Calu3 (cell line): Measurements from ENCODE around the gene CACNA2D3. TPM values are rescaled to one million over a fixed set of nuclear protein-coding genes. Genes with fewer than 3 reads are reported as not detected.

Experiments
- BruUV-seq: library from RNA; stranded (reverse); fragments of 400-500 nt; replicated peaks from 2 replicates; lab custom pipeline; 2021; lab: Mats Ljungman, UMichigan
- CTCF ChIA-PET: fragments of 300-600 bp; sonication (Branson Sonifier 250); formaldehyde crosslinking; loops from one replicate; lab custom pipeline; 2022; ENCODE audit warnings: antibody characterized with exemption; lab: Charles Lee
- DNase-seq: peaks from one replicate; pipeline ENCODE4 v3.0.0; 2022
- H3K27ac Mint-ChIP-seq: one replicate; pipeline ENCODE4 v1.8.0; 2022; ENCODE audit warnings: mixed read lengths; ENCODE audit not compliant: unreplicated experiment
- H3K27me3 Mint-ChIP-seq: one replicate; pipeline ENCODE4 v1.8.0; 2022; ENCODE audit warnings: mixed read lengths; ENCODE audit not compliant: unreplicated experiment
- H3K36me3 Mint-ChIP-seq: one replicate; pipeline ENCODE4 v1.8.0; 2022; ENCODE audit warnings: mild to moderate bottlenecking, moderate library complexity, mixed read lengths; ENCODE audit not compliant: insufficient read depth, unreplicated experiment
- H3K4me1 Mint-ChIP-seq: one replicate; pipeline ENCODE4 v1.8.0; 2022; ENCODE audit warnings: mild to moderate bottlenecking, low read depth, mixed read lengths; ENCODE audit not compliant: unreplicated experiment
- H3K4me3 Mint-ChIP-seq: one replicate; pipeline ENCODE4 v1.8.0; 2022; ENCODE audit warnings: mild to moderate bottlenecking, low read depth, moderate library complexity, mixed read lengths; ENCODE audit not compliant: unreplicated experiment
- H3K9me3 Mint-ChIP-seq: one replicate; pipeline ENCODE4 v1.8.0; 2022; ENCODE audit warnings: low read depth, mixed read lengths; ENCODE audit not compliant: unreplicated experiment
- CTCF ChIP-seq: fragments of 200-600 bp; IDR thresholded peaks from one replicate; pipeline ENCODE4 v1.8.0; 2022; ENCODE audit warnings: antibody characterized with exemption; ENCODE audit not compliant: unreplicated experiment
- intact Hi-C: fragments of 100-400 bp; cut with micrococcal nuclease; formaldehyde crosslinking; loops from one replicate; pipeline ENCODE4 v1.10.0; 2022; ENCODE audit not compliant: unreplicated experiment
- total RNA-seq: library from RNA; stranded (reverse); gene quantifications from 2 replicates; pipeline ENCODE4 v1.2.3, GENCODE V29; 2022

Gene CACNA2D3
- total RNA-seq, 1 experiment from 2014 or later = not detected

GRCh38 chr3:54083921-54084320 lies 38.4 kb upstream of the CACNA2D3 start:
- no peaks in the 10 kb centered on the region for H3K4me1 Mint-ChIP-seq
- intact Hi-C loops = no loop called here

DNA sequence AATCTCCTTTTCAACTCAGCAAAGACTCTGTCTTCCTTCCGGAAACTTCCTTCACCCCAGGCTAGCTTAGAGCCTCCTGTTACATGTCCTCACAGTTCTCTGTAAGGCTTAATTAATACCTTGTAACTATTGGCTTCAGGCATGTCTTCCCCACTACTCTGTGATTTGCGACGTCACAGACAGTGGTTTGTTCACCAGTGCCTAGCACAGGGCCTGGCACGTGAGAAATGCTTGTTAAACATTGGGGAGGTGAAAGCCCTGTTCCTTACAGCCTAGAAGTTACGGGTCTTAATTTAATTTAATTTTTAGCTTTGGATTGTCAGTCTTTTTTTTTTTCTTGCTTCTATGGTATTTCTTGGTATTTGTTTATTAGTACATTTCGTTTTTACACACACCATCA lies 36.4 kb upstream of the CACNA2D3 start:
- no peak for TF ChIP-seq CTCF
- peaks cover 30% of the 10 kb centered on the region for H3K27me3 Mint-ChIP-seq
- no peaks in the 10 kb centered on the region for H3K36me3 Mint-ChIP-seq
- CTCF ChIA-PET = no interaction called here
- intact Hi-C loops = no loop called here
- H3K27ac Mint-ChIP-seq = no peak overlapping the region
- no TSS peak for BruUV-seq
- H3K9me3 Mint-ChIP-seq = no peaks in the 10 kb centered on the region
- no peak for DNase-seq
- no peaks in the 10 kb centered on the region for H3K4me1 Mint-ChIP-seq
- no peak overlapping the region for H3K4me3 Mint-ChIP-seq

More at GRCh38 chr3:54083921-54084320, 38.4 kb upstream of the CACNA2D3 start:
- no peak for TF ChIP-seq CTCF
- no peaks in the 10 kb centered on the region for H3K36me3 Mint-ChIP-seq
- no peak for DNase-seq
- CTCF ChIA-PET = interaction anchor here (0.7 kb wide), 1 partner anchor 20 kb away, joined by 3 read pairs; no protein-coding TSS in a partner anchor
- H3K27me3 Mint-ChIP-seq = peaks cover 38% of the 10 kb centered on the region
- H3K27ac Mint-ChIP-seq = no peak overlapping the region
- H3K9me3 Mint-ChIP-seq = no peaks in the 10 kb centered on the region
- no peak overlapping the region for H3K4me3 Mint-ChIP-seq
- no TSS peak for BruUV-seq

- TF ChIP-seq CTCF = no peak
- Mint-ChIP-seq H3K36me3 (no peaks in the 10 kb centered on the region), H3K4me1 (no peaks in the 10 kb centered on the region), H3K9me3 (no peaks in the 10 kb centered on the region), H3K4me3 (no peak overlapping the region), H3K27ac (no peak overlapping the region), H3K27me3 (peaks cover 30% of the 10 kb centered on the region)
- DNase-seq = no peak
- CTCF ChIA-PET = no interaction called here
- intact Hi-C loops = no loop called here
- BruUV-seq = no TSS peak
Measured at GRCh38 chr3:54086652-54087405, 35.5 kb upstream of the CACNA2D3 start.

GRCh38 chr3:54087581-54088410 lies 34.6 kb upstream of the CACNA2D3 start:
- H3K4me3 Mint-ChIP-seq = no peak overlapping the region

More at GRCh38 chr3:54087581-54088410, 34.6 kb upstream of the CACNA2D3 start:
- BruUV-seq = no TSS peak
- intact Hi-C loops = no loop called here
- Mint-ChIP-seq H3K36me3 (no peaks in the 10 kb centered on the region), H3K4me1 (no peaks in the 10 kb centered on the region), H3K27ac (no peak overlapping the region), H3K27me3 (peaks cover 30% of the 10 kb centered on the region), H3K9me3 (no peaks in the 10 kb centered on the region)
- no peak for DNase-seq
- no peak for TF ChIP-seq CTCF
- CTCF ChIA-PET = no interaction called here
